B cell (primary cell): ENCODE data around the gene HNRNPF.

Source experiments
- EZH2 ChIP-seq: IDR thresholded peaks from 2 replicates; pipeline ENCODE4 v1.6.1; 2012; ENCODE audit warnings: borderline replicate concordance, low read depth, mild to moderate bottlenecking, moderate library complexity, low read length; ENCODE audit not compliant: insufficient read depth, poor library complexity, severe bottlenecking
- TF ChIP-seq, protein P1 (sequence below): fragments of 200-600 bp; IDR thresholded peaks from one replicate; pipeline ENCODE4 v1.8.0; 2022; ENCODE audit warnings: antibody characterized with exemption, mild to moderate bottlenecking

DNA sequence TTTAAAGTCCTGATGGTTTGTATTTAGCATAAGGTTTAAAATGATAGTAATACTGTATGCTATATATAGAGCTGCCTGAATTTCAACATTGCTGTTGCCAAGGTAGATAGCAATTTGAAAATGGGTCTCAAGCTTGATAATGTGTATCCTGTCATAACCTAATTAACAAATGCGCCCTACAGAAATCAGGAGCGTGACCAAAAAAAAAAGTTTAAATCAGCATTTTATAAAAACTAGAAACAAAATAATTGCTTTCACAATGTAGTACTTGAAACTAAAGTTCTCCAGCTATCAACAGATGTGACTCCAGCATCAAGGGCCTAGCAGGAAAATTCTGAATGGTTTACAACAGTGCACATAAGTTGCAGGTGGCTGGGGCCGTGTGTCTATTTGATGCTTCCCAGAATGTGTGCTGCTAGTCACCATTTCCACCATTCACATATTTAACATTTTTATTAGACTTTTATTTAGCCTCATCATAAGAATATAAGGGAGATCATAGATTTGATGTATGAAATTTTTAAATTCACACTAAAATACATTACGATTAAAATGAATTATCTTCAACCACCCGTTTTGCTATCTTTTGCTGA, 23.5 kb downstream of the HNRNPF start:
- TF ChIP-seq, protein P1, sequence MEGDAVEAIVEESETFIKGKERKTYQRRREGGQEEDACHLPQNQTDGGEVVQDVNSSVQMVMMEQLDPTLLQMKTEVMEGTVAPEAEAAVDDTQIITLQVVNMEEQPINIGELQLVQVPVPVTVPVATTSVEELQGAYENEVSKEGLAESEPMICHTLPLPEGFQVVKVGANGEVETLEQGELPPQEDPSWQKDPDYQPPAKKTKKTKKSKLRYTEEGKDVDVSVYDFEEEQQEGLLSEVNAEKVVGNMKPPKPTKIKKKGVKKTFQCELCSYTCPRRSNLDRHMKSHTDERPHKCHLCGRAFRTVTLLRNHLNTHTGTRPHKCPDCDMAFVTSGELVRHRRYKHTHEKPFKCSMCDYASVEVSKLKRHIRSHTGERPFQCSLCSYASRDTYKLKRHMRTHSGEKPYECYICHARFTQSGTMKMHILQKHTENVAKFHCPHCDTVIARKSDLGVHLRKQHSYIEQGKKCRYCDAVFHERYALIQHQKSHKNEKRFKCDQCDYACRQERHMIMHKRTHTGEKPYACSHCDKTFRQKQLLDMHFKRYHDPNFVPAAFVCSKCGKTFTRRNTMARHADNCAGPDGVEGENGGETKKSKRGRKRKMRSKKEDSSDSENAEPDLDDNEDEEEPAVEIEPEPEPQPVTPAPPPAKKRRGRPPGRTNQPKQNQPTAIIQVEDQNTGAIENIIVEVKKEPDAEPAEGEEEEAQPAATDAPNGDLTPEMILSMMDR: no peak
- TF ChIP-seq EZH2: no peak
